Spinal cord (tissue), 10 donors: ENCODE measurements around the gene CRABP2. TPM values are rescaled to one million over a fixed set of nuclear protein-coding genes. Genes with fewer than 3 reads are reported as not detected.

Experiments used
- DNase-seq, 6 donors: peaks; one replicate each; pipeline versions ENCODE4 v3.0.0 to v3.0.0-alpha.2; 2013 to 2015; ENCODE audit warnings: low spot score in 6 of 6, low read depth in 4 of 6
- H3K27ac ChIP-seq: one replicate; pipeline ENCODE4 v1.5.1; 2013; ENCODE audit warnings: low read depth, low read length, control low read depth
- H3K27me3 ChIP-seq: one replicate; pipeline ENCODE4 v1.6.1; 2013; ENCODE audit warnings: low read length; ENCODE audit not compliant: control insufficient read depth, insufficient read depth
- H3K36me3 ChIP-seq: one replicate; pipeline ENCODE4 v1.6.1; 2013; ENCODE audit warnings: low read length; ENCODE audit not compliant: control insufficient read depth, insufficient read depth
- H3K4me1 ChIP-seq: one replicate; pipeline ENCODE4 v1.6.1; 2013; ENCODE audit warnings: low read length; ENCODE audit not compliant: control insufficient read depth, insufficient read depth
- H3K4me3 ChIP-seq: one replicate; pipeline ENCODE4 v1.5.1; 2013; ENCODE audit warnings: low read depth, low read length, control low read depth
- H3K9me3 ChIP-seq: one replicate; pipeline ENCODE4 v1.6.1; 2013; ENCODE audit warnings: low read length; ENCODE audit not compliant: control insufficient read depth, insufficient read depth
- WGBS: methylation state at CpG from one replicate; pipeline ENCODE4 v1.1.5; 2013; ENCODE audit warnings: missing lambda C conversion rate; ENCODE audit not compliant: insufficient coverage; 5-methylcytosine and 5-hydroxymethylcytosine counted together
- polyA plus RNA-seq, 2 donors: library from polyadenylated mRNA; unstranded; fragments of 120-200 nt; gene quantifications; one replicate each; pipeline ENCODE4 v1.2.1, GENCODE V29; 2013; ENCODE audit not compliant: insufficient read length in 2 of 2
- total RNA-seq, 2 donors: library from RNA; depleted of rRNA in 1 of 2; stranded (reverse); fragments of 120-200 nt in 1 of 2; fragments of >200 nt in 1 of 2; gene quantifications; one replicate each; pipeline versions ENCODE4 v1.2.3 to v1.2.4, GENCODE V29; 2013 to 2014
- donor health status: healthy.

CRABP2 gene
- total and polyA plus RNA-seq, 4 donors: 35.6 to 482 (median 88.3) TPM

DNA sequence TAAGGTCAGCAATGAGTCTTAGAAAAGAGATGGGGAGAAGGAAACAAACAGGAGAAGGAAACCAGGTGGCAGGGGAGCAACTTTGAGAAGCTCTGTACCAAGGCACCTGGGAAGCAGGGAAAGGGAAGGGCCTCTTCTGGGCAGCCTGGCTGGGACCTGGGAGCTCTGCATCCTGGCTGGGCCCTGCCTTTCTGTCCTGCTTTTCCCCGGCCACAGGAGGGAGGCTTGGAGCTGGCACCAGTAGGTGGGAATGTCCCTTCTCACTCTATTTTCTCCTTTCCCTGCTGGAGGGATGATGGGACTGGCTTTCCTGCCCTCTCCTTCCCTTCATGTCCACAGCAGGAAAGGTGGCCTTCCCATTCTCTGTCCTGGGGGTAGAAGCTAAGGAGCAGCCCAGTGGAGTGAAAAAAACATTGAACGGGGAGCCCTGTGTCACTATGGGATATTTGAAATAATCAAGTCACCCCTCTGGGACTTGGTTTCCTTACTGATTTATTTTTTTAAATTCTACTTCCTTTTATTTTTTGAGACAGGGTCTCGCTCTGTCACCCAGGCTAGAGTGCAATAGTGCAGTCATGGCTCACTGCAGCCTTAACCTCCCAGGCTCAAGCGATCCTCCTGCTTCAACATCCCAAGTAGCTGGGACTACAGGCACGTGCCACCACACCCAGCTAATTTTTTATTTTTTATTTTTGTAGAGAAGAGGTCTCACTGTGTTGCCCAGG, 23.1 kb downstream of the CRABP2 start:
- Histone ChIP-seq H3K27me3 (peaks cover 11% of the 10 kb centered on the region), H3K27ac (no peak overlapping the region), H3K4me3 (no peak overlapping the region), H3K4me1 (peaks cover 7% of the 10 kb centered on the region), H3K9me3 (no peaks in the 10 kb centered on the region), H3K36me3 (no peaks in the 10 kb centered on the region)
- no peak for DNase-seq
- 100% methylated on average over 1 of the region's 5 CpGs for whole genome bisulfite sequencing

DNA sequence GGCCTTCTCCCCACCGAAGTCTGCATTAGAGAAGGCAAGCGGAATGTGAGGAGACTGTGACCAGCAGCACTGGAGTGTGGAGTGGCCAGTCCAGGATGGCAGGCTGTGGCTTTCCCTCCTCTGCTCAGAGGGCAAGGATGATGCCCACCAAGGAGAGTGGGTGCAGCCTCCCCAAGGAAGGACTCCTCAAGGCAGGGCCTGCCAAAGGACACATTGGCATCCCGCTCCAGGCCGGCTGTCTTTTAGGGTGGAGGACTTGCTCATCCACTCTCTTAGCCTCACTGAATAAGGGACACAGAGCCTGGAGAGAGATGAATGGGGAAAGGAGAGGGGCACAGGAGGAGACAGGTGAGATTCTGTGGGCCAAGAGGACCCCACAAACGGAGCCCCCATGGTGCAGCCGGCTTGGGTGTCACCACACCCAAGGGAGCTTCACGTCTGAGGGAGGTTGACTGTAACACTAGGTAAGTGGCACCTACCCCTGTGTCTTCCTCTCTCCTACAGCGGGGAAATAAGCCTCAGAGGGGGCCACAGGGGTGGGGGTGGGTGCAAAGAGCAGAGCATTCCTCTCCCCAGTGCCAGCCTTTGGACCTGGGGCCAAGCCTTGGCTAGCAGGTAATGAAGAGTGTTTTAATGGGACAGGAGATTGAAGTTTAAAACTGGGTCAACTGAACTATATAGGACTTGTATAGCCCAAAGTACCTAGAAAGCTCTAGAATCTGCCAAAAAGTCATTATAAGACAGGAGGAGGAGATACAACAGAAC, 24.0 kb downstream of the CRABP2 start:
- no peaks in the 10 kb centered on the region for H3K36me3 ChIP-seq
- H3K9me3 ChIP-seq: no peaks in the 10 kb centered on the region
- 97% methylated on average over 4 of the region's 8 CpGs for WGBS

DNA sequence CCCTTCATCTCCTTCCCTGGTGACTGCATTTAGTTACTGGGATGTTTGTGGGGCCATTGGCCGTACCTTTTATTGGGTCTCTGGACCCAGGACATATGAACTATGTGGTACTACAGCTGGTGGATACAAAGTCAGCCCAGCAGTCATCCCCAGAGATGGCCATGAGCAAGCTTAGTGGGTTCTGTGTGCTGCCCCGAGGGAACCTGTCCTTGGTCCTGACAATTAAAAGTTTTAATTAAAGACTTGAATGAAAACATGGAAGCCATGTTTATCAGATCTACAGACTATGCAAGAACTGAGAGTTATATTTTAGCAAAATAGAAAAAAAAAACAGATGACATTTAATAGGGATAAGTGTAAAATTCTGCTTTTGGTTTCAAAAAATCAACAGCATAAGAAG, 25.3 kb downstream of the CRABP2 start:
- Histone ChIP-seq H3K9me3 (no peaks in the 10 kb centered on the region), H3K4me3 (no peak overlapping the region), H3K36me3 (peaks cover 2% of the 10 kb centered on the region), H3K27me3 (peaks cover 19% of the 10 kb centered on the region), H3K27ac (no peak overlapping the region), H3K4me1 (peaks cover 28% of the 10 kb centered on the region)
- WGBS: 100% methylated on average over 1 of the region's 2 CpGs
- DNase-seq: no peak

More for the DNA sequence above, 24.0 kb downstream of the CRABP2 start:
- H3K27ac ChIP-seq: no peak overlapping the region
- peaks cover 15% of the 10 kb centered on the region for H3K4me1 ChIP-seq
- no peak overlapping the region for H3K4me3 ChIP-seq
- H3K27me3 ChIP-seq: peaks cover 15% of the 10 kb centered on the region
- DNase-seq: no peak

GRCh38 chr1:156677616-156678596, 27.5 kb downstream of the CRABP2 start:
- DNase-seq: peak in 2 of 6 donors; percentile 89 to 93
- Histone ChIP-seq H3K4me3 (peak overlapping the region; percentile 71), H3K4me1 (peaks cover 49% of the 10 kb centered on the region), H3K9me3 (no peaks in the 10 kb centered on the region), H3K27me3 (peaks cover 19% of the 10 kb centered on the region), H3K36me3 (peaks cover 17% of the 10 kb centered on the region), H3K27ac (peak overlapping the region; percentile 75)
- WGBS: 2% methylated on average over 10 of the region's 22 CpGs

- no peaks in the 10 kb centered on the region for H3K9me3 ChIP-seq
- H3K4me3 ChIP-seq: peak within 1 kb of the TSS; percentile 71
- H3K27me3 ChIP-seq: peaks cover 19% of the 10 kb centered on the region
- H3K4me1 ChIP-seq: peaks cover 54% of the 10 kb centered on the region
- peak within 1 kb of the TSS; percentile 75 for H3K27ac ChIP-seq
- peak in 2 of 6 donors; percentile 85 to 92 for DNase-seq
- WGBS: 2% methylated on average over 70 of the region's 70 CpGs
- H3K36me3 ChIP-seq: peaks cover 22% of the 10 kb centered on the region
Observed at GRCh38 chr1:156676820-156677615, 28.4 kb downstream of the CRABP2 start, which contains the start of gene NES. NES (minus strand) TSS chr1:156677407; CDS start chr1:156677264, 143 bp downstream.

GRCh38 chr1:156676114-156676819, 29.1 kb downstream of the CRABP2 start:
- Histone ChIP-seq H3K4me1 (peaks cover 54% of the 10 kb centered on the region), H3K9me3 (no peaks in the 10 kb centered on the region), H3K27me3 (peaks cover 19% of the 10 kb centered on the region), H3K36me3 (peaks cover 22% of the 10 kb centered on the region), H3K4me3 (peak overlapping the region; percentile 71), H3K27ac (peak overlapping the region; percentile 75)
- 10% methylated on average over 49 of the region's 49 CpGs for WGBS
- no peak for DNase-seq

DNA sequence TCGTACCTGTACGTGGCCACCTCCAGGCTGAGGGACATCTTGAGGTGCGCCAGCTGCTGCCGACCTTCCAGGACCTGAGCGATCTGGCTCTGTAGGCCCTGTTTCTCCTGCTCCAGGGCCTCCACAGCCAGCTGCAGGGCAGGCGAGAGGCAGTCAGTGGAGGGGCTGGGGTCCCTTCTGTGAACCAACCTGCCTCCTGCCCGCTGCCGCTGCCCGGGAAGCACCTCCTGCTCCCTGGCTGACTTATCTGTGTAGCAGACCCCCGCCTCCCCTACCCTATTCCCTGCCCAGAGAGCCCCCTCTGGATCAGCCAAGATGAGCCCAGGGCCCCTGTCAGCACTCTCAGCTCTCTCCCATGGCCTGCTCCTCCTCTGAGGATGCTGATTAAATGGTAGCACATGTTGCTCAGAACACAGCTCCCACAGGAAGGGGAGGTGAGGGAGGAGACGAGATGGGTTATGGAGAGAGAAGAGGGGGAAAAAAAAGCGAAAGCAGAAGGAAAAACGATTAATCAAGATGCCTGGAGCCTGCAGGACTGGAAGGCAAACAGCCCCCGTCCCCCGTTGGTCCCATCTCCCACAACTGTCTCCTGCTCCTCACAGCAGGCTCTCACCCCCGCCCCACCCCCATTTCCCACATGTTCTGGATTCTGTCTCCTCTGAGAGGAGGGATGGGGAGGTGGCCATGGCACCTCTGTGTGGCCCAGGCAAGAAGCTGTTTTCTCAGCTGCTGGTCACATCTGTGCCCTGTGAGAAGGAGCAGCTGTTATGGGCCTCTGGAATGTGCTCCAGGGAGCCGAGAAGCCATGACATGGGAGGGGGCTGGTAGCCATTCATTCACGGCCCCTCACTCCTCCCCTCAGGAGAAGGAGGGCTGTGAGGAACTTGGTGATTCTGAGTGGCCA, 29.9 kb downstream of the CRABP2 start:
- Histone ChIP-seq H3K9me3 (no peaks in the 10 kb centered on the region), H3K4me1 (peaks cover 62% of the 10 kb centered on the region), H3K4me3 (peak overlapping the region; percentile 71), H3K27ac (peak overlapping the region; percentile 83), H3K27me3 (peaks cover 19% of the 10 kb centered on the region), H3K36me3 (peaks cover 30% of the 10 kb centered on the region)
- DNase-seq: peak in 2 of 6 donors; percentile 53
- WGBS: 29% methylated on average over 12 of the region's 18 CpGs
